Measurements from ENCODE around the gene CCDC197.

Gene CCDC197

DNA sequence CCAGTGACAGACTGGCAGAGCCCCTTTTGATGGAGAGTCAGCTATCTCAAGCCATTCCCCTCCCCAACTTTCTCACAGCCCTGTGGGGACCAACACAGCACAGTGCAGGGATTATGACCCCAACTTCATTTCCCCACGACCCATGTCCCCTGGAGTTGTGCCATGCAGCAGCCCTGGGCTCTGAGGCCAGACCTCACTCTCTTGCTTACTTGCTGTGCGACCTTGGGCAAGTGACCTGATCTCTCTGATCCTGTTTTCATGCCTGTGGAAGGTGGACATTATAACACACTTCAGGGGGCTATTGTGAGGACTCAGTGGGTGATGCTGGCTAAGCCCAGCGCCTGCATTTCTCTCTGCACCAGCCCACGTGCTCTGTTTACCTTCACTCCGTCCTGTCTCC lies 43.1 kb downstream of the CCDC197 start:
- DNase-seq (ENCODE audit: low read depth) = no peak
- no peak overlapping the region for H3K4me3 ChIP-seq (ENCODE audit: low read depth, low read length)
- TF ChIP-seq POLR2A (IDR thresholded peaks at IDR 0.05; ENCODE audit: extremely low read depth, insufficient read length) (no peak), MAX (IDR thresholded peaks at IDR 0.05; ENCODE audit: low read depth, low read length) (no peak), MYC (IDR thresholded peaks at IDR 0.05; ENCODE audit: low read depth, low read length) (no peak)
- TF ChIP-seq, protein P1, sequence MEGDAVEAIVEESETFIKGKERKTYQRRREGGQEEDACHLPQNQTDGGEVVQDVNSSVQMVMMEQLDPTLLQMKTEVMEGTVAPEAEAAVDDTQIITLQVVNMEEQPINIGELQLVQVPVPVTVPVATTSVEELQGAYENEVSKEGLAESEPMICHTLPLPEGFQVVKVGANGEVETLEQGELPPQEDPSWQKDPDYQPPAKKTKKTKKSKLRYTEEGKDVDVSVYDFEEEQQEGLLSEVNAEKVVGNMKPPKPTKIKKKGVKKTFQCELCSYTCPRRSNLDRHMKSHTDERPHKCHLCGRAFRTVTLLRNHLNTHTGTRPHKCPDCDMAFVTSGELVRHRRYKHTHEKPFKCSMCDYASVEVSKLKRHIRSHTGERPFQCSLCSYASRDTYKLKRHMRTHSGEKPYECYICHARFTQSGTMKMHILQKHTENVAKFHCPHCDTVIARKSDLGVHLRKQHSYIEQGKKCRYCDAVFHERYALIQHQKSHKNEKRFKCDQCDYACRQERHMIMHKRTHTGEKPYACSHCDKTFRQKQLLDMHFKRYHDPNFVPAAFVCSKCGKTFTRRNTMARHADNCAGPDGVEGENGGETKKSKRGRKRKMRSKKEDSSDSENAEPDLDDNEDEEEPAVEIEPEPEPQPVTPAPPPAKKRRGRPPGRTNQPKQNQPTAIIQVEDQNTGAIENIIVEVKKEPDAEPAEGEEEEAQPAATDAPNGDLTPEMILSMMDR (IDR thresholded peaks at IDR 0.05; ENCODE audit: low read depth, low read length) = no peak

- TF ChIP-seq, protein P1 (IDR thresholded peaks at IDR 0.05; ENCODE audit: low read depth, low read length) = no peak
- TF ChIP-seq MYC (IDR thresholded peaks at IDR 0.05; ENCODE audit: low read depth, low read length) (no peak), MAX (IDR thresholded peaks at IDR 0.05; ENCODE audit: low read depth, low read length) (no peak), POLR2A (IDR thresholded peaks at IDR 0.05; ENCODE audit: extremely low read depth, insufficient read length) (no peak)
- no peak overlapping the region for H3K4me3 ChIP-seq (ENCODE audit: low read depth, low read length)
- no peak for DNase-seq (ENCODE audit: low read depth)
These were observed 43.7 kb downstream of the CCDC197 start for GRCh38 chr14:94040796-94041195.

GRCh38 chr14:94041551-94042346 lies 44.6 kb downstream of the CCDC197 start:
- DNase-seq (ENCODE audit: low read depth) = no peak
- no peak for TF ChIP-seq POLR2A (IDR thresholded peaks at IDR 0.05; ENCODE audit: extremely low read depth, insufficient read length)
- TF ChIP-seq, protein P1 (IDR thresholded peaks at IDR 0.05; ENCODE audit: low read depth, low read length) = no peak
- TF ChIP-seq MAX (IDR thresholded peaks at IDR 0.05; ENCODE audit: low read depth, low read length) = no peak
- TF ChIP-seq MYC (IDR thresholded peaks at IDR 0.05; ENCODE audit: low read depth, low read length) = no peak
- H3K4me3 ChIP-seq (ENCODE audit: low read depth, low read length) = no peak overlapping the region

DNA sequence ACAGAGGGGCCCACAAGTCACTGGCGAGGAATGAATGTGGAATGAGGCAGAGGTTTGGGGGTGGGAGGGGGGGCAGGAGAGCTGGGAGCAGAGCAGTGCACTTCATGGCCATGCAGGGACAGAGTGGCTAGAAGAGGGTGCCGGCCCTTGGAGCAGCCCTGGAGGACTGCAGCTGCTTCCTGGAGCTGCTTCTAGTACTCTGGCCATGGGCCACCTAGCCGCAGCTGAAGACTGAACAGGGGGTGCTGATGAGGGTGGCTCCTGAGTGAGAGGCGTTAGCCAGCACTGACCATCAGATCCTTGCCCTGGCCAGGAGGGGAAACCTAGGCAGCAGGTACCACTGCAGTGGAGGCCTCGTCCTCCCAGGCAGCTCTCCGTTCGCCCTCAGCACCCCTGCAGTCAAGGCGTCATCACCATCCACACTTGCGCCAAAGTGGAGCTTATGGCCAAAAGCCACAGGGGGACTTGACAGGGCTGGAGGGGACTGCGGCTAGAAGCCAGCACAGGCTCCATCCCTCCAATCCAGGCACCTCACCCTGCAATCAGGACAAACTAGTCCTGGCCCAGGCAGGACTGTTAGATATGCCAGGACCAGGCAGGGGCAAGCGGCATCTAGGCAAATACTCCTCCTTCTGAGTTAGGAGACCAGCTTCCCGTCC lies 45.5 kb downstream of the CCDC197 start:
- no peak for DNase-seq (ENCODE audit: low read depth)
- no peak overlapping the region for H3K4me3 ChIP-seq (ENCODE audit: low read depth, low read length)
- TF ChIP-seq MYC (IDR thresholded peaks at IDR 0.05; ENCODE audit: low read depth, low read length) = no peak
- no peak for TF ChIP-seq MAX (IDR thresholded peaks at IDR 0.05; ENCODE audit: low read depth, low read length)
- no peak for TF ChIP-seq POLR2A (IDR thresholded peaks at IDR 0.05; ENCODE audit: extremely low read depth, insufficient read length)
- TF ChIP-seq, protein P1 (IDR thresholded peaks at IDR 0.05; ENCODE audit: low read depth, low read length) = no peak

DNA sequence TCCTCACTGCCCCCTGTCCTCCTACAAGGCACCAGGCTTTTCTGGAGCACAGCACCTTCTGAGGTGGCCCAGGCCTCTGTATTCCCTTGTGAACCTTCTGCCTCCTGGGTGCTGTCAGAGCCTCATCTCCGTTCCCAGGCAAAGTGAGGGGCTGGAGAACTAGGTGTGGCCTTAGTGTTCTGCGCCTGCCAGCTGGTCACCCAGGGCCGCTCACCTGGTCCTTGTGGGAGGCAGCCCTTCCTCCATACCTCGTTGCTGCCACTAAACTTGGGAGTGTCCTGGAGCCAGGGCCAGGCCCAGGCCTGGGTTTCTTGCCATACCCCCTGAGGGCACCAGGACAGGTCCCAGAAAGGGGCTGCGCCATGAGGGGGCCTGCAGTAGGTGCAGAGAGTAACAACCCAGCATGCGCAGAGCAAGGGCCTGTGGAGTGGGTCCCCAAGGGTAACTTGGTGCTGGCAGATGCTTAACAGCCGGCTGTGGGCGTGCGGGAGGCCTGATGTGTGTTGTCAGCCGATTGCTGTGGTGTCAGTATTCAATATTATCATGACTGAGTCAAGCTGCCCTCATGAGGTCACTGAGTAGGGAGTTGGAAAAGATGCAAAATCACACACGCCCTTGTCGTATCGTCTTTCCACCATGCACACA lies 46.1 kb downstream of the CCDC197 start:
- TF ChIP-seq MAX (IDR thresholded peaks at IDR 0.05; ENCODE audit: low read depth, low read length) = no peak
- no peak for TF ChIP-seq POLR2A (IDR thresholded peaks at IDR 0.05; ENCODE audit: extremely low read depth, insufficient read length)
- TF ChIP-seq MYC (IDR thresholded peaks at IDR 0.05; ENCODE audit: low read depth, low read length) = no peak
- TF ChIP-seq, protein P1 (IDR thresholded peaks at IDR 0.05; ENCODE audit: low read depth, low read length) = no peak
- DNase-seq (ENCODE audit: low read depth) = no peak

More for the DNA sequence above, 46.1 kb downstream of the CCDC197 start:
- no peak overlapping the region for H3K4me3 ChIP-seq (ENCODE audit: low read depth, low read length)
